GM18505 (cell line): ENCODE data around the gene RUSF1.

Experiments used
- ATAC-seq: cut with Tn5 transposase; IDR thresholded peaks from one replicate; pipeline ENCODE4 v1.9.1; 2021; ENCODE audit not compliant: unreplicated experiment
- POLR2A ChIP-seq: IDR thresholded peaks from 4 replicates; pipeline ENCODE4 v1.6.1; 2011; ENCODE audit warnings: borderline replicate concordance; ENCODE audit not compliant: insufficient read depth, insufficient read length; ENCODE audit errors: extremely low read depth

RUSF1 gene

DNA sequence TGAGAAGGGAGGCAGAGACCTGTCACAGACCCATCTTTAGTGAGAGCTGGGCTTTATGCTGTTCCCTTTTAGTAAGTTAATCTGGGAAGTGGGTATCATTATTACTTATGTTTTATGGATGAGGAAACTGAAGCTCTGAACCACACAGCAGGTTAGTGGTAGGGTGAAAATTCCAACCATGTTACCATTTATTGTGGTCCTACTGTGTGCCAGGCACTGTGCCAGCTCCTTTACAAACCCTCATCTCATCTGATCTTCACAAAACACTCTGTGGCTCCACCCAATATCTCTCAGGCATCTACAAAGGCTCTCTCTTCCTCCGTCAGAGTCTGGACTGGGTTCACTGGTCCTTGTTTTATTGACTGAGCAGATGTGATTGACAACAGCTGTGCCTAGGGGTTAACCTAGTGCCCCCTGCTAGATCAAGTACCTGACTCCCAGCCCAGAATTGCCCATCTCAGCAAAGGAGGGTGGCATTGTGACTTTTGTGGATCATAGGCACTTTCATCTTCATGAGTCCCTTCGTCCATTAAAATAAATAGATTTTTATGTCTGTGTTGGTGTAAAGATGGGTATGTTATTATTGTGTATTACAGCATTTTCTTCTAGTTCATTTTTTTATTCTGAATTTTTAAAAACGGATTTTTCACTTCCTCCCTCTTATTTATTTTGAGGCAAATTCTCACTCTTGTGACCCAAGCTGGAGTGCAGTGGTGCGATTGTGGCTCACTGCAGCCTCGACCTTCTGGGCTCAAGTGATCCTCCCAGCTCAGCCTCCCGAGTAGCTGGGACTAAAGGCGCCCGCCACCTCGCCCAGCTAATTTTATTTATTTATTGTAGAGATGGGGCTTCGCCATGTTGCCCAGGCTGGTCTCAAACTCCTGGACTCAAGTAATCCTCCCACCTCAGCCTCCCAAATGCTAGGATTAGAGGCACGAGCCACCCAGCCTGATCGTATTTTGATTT, 33.1 kb downstream of the RUSF1 start:
- no peak for ATAC-seq
- TF ChIP-seq POLR2A: no peak

DNA sequence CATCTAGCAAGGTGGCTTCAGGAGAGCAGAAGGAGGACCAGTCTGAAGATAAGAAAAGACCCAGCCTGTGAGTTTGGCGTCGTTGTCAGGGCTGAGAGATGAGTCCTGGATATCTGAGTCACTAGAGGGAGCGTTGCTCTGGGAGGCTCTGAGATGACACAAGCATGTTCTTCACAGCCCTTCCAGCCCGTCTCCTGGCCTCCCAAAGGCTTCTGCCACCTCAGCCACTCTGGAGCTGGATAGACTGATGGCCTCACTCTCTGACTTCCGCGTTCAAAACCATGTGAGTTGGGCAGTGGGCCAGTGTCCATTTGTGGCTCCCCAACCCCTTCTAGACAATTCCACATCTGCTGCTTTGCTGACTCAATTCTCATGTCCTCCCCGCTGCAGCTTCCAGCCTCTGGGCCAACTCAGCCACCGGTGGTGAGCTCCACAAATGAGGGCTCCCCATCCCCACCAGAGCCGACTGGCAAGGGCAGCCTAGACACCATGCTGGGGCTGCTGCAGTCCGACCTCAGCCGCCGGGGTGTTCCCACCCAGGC, 33.9 kb downstream of the RUSF1 start:
- TF ChIP-seq POLR2A: no peak
- ATAC-seq: no peak

DNA sequence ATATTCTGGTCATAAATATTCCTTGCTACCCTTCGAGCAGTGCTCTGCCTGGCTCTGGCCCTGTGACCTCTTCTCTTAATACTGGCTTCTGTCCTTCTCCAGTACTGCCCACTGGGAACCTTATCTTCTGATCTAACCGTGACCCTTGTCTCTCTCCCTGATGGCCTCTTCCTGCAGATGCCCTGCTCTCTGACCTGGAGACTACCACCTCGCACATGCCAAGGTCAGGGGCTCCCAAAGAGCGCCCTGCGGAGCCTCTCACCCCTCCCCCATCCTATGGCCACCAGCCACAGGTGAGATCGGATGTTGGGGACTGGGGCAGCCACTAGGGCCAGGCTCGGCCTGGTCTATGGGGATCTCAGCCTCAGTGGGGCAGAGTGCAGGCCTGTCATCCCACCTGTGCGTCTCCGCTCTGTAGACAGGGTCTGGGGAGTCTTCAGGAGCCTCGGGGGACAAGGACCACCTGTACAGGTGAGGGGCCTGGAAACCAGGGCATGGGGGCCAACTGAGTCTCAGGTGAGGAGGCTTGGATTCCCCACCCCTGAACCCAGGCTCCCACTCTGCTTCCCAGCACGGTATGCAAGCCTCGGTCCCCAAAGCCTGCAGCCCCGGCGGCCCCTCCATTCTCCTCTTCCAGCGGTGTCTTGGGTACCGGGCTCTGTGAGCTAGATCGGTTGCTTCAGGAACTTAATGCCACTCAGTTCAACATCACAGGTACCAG, 34.8 kb downstream of the RUSF1 start:
- no peak for ATAC-seq
- TF ChIP-seq POLR2A: no peak

DNA sequence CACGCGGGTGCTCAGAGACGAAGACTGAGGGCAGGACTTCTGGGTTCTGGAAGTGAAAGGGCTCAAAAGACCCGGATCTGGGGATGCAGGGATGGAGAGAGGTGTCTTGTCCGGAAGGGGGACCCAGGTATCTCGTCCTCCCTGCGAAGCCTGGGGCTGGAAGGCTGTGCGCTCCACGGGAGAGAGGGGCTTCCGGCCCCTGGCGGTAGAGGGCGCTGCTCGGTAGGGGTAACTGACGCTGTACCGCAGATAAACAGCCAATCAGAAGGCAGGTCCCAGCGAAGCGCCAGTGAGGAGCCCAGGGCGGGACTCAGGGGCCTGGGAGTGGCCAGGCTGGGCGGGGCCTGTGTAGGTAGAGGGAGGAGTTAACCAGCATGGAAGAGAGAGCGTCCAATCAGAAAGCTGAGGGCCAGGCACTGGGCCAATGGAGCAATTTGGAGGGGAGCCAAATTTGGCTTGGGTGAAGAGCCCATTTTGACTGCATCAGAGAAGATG, 35.4 kb downstream of the RUSF1 start:
- ATAC-seq: peak; percentile 56
- no peak for TF ChIP-seq POLR2A

DNA sequence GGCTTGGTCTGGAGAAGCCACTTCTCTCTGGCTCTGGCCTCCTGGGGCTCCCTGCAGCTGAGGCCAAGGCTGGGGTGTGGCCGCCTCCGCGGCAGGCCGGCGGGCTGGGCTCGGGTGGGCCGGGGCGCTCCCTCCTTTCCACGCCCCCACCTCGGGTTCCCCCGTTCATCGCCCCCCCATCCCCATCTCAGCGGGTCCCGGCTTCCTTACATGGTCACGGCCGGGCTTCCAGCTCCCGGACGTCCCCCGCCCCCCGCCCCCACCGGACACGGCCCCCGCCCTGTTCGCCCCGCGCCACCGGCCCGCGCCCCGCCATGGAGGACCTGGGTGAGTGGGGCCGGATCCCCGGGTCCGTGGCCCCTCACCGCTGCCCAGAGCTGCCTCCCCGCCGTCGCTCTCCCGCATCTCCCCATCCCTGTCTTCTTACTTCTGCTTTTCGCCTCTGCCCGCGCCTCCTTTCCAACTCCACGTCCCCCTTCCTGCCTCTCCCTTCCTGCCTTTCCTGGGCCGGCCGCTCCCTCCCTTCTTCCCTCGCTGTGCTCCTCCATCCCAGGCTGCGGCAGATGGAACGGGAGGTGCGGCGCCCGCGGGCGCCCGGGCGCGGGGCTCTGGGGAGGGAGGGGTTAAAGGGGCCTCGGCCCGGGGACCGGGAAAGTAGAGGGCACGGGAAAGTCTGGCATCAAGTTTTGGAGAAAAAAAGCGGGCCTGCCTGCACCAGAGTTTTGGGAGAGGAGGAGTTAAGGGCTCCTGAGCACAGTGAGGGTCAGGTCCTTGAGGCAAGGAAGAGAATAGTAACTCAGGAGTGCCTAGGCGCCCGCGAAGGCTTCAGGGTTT, 36.1 kb downstream of the RUSF1 start, which contains the start of gene TGFB1I1:
Gene TGFB1I1, plus strand, starts transcription at position 278 of the 834 bp plus-strand sequence. Its CDS starts 37 bp downstream, at position 315.
- no peak for TF ChIP-seq POLR2A
- no peak for ATAC-seq

DNA sequence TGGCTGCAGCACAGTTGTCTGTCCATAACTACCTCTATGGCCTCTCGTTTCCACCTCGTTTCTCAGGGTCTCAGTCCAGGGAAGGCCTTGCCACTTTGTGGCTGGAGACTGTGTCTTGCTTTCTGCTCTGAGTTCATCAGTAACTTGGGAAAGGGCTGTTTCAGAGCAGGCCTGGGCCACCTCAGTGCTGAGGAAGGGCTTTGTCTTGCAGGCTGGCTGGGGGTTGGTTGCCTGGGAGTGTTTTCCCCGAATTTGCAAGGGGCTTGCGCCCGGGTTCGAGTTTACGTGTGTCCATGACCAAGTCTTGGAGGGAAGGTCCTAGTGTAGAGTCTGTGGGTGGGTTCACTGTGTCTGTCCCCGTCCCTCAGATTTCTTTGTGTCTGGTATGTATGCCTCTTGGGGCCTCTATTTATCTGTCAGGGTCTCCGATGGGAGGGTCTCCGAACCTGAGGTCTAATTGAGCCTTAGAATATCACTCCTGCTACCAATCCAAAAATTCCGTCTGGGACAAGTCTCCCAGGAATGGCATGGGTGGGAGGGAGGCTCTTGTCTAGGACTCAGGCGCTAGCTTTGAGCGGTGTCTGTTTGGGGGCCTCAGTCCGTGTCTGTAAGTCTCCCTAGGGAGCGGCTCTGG, 36.8 kb downstream of the RUSF1 start:
- ATAC-seq: no peak
- TF ChIP-seq POLR2A: no peak

DNA sequence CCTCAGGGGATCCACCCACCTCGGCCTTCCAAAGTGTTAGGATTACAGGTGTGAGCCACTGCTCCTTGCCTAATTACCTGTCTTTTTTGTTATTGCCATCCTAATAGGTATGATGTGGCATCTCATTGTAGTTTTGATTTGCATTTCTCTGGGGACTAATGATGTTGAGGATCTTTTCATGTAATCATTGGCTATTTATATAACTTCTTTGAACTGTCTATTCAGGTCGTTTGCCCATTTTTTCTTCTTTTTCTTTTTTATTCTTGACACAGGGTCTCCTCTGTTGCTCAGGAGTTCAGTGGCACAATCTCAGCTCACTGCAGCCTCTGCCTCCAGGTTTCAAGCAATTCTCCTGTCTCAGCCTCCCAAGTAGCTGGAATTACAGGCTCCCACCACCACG, 37.6 kb downstream of the RUSF1 start:
- ATAC-seq: no peak
- no peak for TF ChIP-seq POLR2A

DNA sequence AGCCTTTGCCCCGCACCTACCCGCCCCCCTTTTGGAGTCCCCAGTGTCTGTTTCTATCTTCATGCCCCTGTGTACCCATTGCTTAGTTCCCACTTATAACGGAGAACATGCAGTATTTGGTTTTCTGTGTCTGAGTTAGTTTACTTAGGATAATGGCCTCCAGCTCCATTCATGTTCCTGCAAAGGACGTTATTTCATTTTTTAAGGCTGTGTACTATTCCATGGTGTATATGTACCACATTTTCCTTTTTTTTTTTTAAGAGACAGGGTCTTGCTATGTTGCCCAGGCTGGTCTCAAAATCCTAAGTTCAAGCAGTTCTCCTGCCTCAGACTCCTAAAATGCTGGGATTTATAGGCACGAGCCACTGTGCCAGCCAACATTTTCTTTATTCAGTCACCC, 40.3 kb downstream of the RUSF1 start:
- ATAC-seq: no peak

DNA sequence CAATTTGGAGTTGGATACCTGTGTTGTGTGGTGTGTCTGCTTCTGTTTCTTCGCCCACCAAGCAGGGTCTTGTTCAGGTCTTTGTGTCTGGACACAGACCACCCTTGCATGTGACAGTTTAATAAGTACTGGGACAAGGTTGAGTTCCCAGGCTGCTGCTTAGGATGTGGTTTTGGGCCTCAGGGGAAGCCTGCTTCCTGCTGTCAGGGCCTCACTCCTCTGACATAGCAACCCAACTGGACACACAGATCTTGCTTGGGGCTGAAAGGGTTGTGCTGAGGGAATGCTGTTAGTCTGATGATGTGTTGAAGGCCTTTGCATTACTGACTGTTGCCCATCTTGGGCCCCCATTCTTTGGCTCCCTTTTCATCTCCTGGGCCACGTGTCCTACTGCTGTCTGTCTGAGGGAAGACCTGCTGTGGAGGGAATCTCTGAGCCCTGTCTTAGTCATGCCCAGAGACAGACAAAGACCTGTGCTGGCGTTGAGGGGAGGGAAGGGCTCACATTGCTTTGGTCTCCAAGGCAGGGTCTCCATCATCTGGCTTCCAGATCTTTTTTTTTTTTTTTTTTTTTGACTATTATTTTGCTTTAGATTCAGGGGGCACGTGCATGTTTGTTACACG, 40.9 kb downstream of the RUSF1 start:
- ATAC-seq: no peak
- TF ChIP-seq POLR2A: no peak

More for the DNA sequence above, 40.3 kb downstream of the RUSF1 start:
- no peak for TF ChIP-seq POLR2A

DNA sequence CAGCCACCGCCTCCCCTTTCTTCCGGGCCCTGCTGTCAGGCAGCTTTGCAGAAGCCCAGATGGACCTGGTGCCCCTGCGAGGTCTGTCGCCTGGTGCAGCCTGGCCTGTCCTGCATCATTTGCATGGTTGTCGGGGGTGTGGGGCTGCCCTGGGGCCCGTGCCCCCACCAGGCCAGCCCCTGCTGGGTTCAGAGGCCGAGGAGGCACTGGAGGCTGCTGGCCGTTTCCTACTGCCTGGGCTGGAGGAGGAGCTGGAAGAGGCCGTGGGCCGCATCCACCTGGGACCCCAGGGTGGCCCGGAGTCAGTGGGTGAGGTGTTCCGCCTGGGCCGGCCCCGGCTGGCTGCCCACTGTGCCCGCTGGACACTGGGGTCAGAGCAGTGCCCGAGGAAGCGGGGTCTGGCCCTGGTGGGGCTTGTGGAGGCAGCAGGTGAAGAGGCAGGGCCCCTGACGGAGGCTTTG, 41.8 kb downstream of the RUSF1 start:
- TF ChIP-seq POLR2A: no peak
- ATAC-seq: no peak

DNA sequence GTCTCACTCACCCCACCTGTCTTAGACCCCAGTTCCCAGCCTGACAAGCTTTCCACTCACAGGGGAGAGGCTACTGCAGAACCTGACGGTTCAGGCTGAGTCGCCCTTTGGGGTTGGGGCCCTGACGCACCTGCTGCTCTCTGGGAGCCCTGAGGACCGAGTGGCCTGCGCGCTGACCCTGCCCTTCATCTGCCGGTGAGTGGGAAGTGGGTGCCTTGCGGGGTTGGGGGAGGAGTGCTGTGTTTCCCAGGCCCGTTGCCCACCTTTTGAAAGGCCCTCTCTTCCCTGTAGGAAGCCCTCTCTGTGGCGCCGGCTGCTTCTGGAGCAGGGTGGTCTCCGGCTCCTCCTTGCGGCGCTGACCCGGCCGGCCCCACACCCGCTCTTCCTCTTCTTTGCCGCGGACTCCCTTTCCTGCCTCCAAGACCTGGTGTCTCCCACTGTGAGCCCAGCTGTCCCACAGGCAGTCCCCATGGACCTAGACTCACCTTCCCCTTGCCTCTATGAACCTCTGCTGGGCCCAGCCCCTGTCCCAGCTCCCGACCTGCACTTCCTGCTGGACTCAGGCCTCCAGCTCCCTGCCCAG, 42.3 kb downstream of the RUSF1 start:
- TF ChIP-seq POLR2A: no peak
- ATAC-seq: no peak
